HG03196 (cell line): ENCODE data around the gene ZNF337.
"Not testable (repeated sequence)": the region's sequence is repeated elsewhere in the genome, so short reads cannot be mapped to it uniquely, and the experiment has no call there.

Experiments used
- ATAC-seq: cut with Tn5 transposase; IDR thresholded peaks from one replicate; pipeline ENCODE4 v1.9.1; 2021; ENCODE audit not compliant: unreplicated experiment

Gene ZNF337

GRCh38 chr20:25630615-25631014 is 66.0 kb downstream of the ZNF337 start:
- ATAC-seq, result not testable (repeated sequence)

- no peak for ATAC-seq
These were observed 66.7 kb downstream of the ZNF337 start for GRCh38 chr20:25629816-25630499.

- no peak for ATAC-seq
These were observed 69.9 kb downstream of the ZNF337 start for GRCh38 chr20:25626779-25627178.

GRCh38 chr20:25624500-25624939 is 72.1 kb downstream of the ZNF337 start:
- no peak for ATAC-seq
